Choroid plexus epithelial cell (primary cell): Measurements from ENCODE around the gene TXNDC8.

Experiments used
- DNase-seq: peaks from one replicate; pipeline ENCODE4 v3.0.0-alpha.2; 2010; ENCODE audit warnings: low read depth
- H3K4me3 ChIP-seq: 2 replicates; pipeline ENCODE4 v1.5.1; 2011; ENCODE audit warnings: low read depth, mild to moderate bottlenecking, control low read depth, low read length, moderate library complexity
- TF ChIP-seq, protein P1 (sequence below): conservative IDR thresholded peaks from 2 replicates; pipeline ENCODE4 v1.5.1; 2011; ENCODE audit warnings: low read depth, mild to moderate bottlenecking, control low read depth, inconsistent platforms, low read length, moderate library complexity

TXNDC8 gene

DNA sequence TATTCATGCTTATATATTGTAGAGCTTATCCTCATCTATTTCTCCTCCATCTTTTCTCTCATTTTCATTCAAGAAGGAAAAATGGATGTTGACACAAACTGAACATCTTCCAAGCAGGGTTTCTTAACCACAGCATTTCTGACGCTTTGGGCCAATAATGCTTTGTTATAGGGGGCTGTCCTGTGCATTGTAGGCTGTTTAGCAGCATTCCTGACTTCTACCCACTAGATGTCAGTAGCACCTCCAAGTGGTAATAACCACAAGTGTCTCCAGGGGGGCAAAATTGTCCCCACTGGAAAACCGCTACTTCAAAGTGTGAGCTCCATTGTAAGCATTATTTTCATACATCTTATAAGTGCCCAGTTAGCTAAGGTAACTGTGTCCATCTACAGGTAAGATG lies 2.6 kb upstream of the TXNDC8 start:
- TF ChIP-seq, protein P1, sequence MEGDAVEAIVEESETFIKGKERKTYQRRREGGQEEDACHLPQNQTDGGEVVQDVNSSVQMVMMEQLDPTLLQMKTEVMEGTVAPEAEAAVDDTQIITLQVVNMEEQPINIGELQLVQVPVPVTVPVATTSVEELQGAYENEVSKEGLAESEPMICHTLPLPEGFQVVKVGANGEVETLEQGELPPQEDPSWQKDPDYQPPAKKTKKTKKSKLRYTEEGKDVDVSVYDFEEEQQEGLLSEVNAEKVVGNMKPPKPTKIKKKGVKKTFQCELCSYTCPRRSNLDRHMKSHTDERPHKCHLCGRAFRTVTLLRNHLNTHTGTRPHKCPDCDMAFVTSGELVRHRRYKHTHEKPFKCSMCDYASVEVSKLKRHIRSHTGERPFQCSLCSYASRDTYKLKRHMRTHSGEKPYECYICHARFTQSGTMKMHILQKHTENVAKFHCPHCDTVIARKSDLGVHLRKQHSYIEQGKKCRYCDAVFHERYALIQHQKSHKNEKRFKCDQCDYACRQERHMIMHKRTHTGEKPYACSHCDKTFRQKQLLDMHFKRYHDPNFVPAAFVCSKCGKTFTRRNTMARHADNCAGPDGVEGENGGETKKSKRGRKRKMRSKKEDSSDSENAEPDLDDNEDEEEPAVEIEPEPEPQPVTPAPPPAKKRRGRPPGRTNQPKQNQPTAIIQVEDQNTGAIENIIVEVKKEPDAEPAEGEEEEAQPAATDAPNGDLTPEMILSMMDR = peak; percentile 72
- DNase-seq = peak; percentile 59
- H3K4me3 ChIP-seq = no peak overlapping the region

DNA sequence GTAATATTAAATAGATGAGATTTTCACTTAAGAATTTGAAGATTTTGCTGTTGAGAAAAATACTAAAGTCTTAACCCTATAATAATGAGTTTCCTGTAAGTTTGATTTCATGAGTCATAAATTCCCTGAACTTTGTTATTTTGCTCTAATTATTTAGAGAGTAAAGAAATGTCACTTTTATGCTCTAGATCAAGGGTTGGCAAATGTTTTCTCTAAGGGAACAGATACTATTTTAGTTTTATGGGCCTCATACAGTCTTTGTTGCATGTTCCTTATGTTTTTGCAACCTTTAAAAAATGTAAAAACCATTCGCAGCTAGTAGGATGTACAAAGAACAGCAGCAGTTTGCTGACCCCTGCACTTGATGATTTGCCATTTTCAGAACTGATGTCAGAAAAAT lies 480 bp upstream of the TXNDC8 start:
- H3K4me3 ChIP-seq = no peak overlapping the region
- no peak for DNase-seq
- TF ChIP-seq, protein P1 = no peak

DNA sequence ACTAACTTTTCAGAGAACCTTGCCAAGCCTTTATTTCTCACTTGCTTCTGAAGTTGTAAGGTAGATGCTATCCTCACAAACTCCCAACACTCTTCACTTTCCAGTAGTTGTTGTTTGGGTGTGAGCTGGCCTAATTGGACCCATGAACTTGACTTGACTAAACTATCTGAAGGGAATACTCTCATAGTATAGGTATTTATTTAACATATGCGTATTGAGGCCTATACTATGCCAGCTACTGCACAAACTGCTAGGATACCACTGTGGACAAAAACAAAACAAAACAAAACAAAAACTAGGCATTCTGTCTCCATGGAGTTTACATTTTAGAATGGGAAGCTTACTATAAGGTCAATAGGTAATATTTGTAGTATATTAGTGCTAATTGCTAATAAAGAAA lies 1.3 kb downstream of the TXNDC8 start:
- TF ChIP-seq, protein P1 = no peak
- H3K4me3 ChIP-seq = no peak overlapping the region
- DNase-seq = no peak

DNA sequence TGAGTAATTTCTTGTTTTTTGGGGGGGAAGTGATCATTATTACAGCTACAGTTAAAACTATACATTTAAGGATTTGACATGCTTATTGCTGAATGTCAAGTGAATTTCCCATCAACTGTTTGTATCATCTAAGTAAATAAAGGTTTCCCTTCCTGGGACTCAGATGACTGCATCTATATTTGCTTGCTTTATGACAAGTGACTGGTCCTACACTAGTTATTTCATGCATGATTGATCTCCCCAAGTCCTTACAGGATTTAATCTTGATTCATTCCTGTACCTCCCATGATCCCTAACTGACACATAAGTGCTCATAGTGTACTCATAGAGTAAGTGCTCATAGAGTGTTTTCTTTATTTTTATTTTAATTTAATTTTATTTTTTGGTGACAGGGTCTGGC lies 2.8 kb downstream of the TXNDC8 start:
- TF ChIP-seq, protein P1 = no peak
- H3K4me3 ChIP-seq = no peak overlapping the region
- DNase-seq = no peak

DNA sequence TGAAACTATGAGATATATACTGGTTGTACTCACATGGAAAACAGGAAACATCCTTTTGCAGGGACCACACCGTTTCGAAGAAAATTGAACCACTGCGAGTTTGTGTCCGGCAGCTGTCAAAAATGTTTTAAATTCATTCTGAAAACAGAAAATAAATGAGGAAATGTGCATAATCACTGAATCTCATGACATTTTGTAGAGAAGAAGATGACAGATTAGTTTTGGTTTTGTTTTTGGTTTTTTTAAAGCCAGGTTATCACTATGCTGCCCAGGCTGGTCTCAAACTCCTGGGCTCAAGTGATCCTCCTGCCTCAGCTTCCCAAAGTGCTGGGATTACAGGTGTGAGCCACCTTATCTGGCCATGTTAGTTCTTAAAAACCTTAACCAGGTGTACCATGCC lies 3.5 kb downstream of the TXNDC8 start:
- H3K4me3 ChIP-seq = no peak overlapping the region
- TF ChIP-seq, protein P1 = no peak
- DNase-seq = no peak

DNA sequence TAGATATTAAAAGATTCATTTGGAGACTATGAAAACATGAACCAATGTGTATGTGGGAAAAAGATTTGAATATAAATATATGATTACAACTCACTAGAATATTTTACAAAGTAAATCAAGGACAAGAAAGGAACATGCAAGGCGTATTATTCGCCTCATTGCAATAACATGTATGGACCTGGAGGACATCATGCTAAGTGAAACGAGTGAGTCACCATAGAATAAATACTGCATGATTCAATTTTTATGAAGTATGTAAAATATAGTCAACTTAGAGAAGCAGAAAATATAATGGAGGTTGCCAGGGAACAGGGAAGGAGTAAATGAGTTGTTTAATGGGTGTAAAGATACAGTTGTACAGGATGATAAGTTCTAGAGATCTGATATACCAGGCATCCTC lies 4.9 kb downstream of the TXNDC8 start:
- DNase-seq = no peak
- TF ChIP-seq, protein P1 = no peak
- no peak overlapping the region for H3K4me3 ChIP-seq

DNA sequence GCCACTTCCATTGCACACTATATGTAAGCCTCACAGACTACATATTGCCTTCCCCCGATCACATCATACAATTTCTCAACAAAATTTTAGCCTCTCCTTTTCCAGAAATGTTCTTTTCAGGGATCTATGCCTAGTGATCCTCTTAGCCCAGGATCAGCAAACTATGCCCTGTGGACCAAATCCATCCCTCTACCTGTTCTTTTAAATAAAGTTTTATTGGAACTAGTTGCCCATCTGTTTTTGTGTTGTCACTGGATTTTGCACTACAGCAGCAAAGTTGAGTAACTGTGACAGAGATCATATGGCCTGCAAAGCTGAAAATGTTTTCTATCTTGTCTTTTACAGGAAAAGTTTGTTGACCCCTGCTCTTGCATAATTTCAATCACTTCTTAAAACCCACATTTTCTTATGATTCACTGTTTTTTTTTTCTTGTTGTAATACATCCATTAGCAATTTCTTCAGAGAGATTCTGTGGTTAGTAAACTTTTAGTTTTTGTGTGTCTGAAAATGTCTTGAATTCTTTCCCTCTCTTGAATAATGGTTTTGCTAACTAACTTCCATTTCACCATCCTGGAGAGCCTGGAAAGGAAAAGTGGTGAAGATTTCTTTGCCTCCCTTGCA lies 7.1 kb downstream of the TXNDC8 start:
- TF ChIP-seq, protein P1 = no peak
- no peak overlapping the region for H3K4me3 ChIP-seq
- peak; percentile 64 for DNase-seq
